NB4 (cell line): Measurements from ENCODE around the gene LRRK2.

Source experiments
- MYC ChIP-seq: IDR thresholded peaks from 2 replicates; pipeline ENCODE4 v1.6.1; 2011; ENCODE audit warnings: low read depth, low read length
- TF ChIP-seq, protein P1 (sequence below): IDR thresholded peaks from one replicate; pipeline ENCODE4 v1.5.1; 2012; ENCODE audit warnings: low read depth, low read length

DNA sequence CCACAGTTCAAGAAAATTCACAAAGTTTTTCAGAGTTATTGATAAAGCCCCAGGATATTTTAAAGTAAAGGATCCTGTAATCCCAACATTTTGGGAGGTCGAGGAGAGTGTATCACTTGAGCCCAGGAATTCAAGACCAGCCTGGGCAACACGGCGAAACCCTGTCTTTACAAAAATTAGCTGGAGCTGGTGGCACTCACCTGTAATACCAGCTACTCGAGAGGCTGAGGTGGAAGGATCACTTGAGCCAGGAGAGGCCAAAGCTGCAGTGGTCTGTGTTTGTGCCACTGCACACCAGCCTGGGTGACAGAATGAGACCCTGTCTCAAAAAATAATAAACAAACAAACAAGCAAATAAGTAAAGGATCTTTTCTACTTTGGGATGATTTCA is 39.5 kb upstream of the LRRK2 start:
- TF ChIP-seq, protein P1, sequence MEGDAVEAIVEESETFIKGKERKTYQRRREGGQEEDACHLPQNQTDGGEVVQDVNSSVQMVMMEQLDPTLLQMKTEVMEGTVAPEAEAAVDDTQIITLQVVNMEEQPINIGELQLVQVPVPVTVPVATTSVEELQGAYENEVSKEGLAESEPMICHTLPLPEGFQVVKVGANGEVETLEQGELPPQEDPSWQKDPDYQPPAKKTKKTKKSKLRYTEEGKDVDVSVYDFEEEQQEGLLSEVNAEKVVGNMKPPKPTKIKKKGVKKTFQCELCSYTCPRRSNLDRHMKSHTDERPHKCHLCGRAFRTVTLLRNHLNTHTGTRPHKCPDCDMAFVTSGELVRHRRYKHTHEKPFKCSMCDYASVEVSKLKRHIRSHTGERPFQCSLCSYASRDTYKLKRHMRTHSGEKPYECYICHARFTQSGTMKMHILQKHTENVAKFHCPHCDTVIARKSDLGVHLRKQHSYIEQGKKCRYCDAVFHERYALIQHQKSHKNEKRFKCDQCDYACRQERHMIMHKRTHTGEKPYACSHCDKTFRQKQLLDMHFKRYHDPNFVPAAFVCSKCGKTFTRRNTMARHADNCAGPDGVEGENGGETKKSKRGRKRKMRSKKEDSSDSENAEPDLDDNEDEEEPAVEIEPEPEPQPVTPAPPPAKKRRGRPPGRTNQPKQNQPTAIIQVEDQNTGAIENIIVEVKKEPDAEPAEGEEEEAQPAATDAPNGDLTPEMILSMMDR: no peak
- no peak for TF ChIP-seq MYC
